HG03064 (cell line): Measurements from ENCODE around the gene THNSL1.

Experiments used
- ATAC-seq: cut with Tn5 transposase; IDR thresholded peaks from one replicate; pipeline ENCODE4 v1.9.1; 2021; ENCODE audit warnings: low read depth; ENCODE audit not compliant: unreplicated experiment

Gene THNSL1

DNA sequence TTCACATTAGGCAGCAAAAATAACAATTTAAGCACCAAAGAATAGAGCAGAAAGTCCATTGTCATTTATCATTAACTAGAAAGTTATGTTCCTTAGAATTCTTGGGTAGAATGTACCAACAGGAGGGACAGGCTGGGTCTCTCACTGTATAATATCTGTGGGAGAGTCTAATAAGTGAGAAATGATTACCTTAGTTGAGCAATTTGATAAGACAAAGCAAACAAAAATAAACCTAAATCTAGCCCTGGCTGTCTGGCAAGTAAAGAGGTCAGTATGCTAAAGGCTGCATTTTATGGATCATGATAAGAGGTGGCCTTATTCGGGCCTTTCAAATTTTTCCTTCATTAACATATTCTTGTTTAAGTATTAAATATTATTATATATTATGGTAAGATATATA, 35.6 kb downstream of the THNSL1 start:
- no peak for ATAC-seq

DNA sequence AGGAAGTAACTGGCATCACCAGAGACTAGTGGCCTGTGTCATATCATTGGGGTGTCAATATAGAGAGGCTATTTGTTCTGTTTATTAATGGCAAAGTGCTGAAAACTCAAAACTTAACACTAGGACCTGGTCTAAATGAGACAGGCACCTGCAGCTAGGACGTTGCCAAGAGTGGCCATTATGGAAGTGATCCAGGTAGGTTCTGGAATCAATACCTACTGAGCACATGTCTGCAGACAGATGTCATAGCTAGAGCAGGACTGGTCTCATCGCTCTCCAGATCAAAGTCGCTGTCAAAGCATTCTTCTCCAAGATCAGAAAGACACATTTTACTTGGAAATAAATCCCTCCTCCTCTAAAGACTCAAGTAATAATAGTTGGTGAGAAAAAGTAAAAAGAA, 40.3 kb downstream of the THNSL1 start:
- ATAC-seq: no peak

GRCh38 chr10:25057886-25058285, 41.5 kb downstream of the THNSL1 start:
- ATAC-seq: no peak

GRCh38 chr10:25059990-25060389, 43.6 kb downstream of the THNSL1 start:
- ATAC-seq: no peak

DNA sequence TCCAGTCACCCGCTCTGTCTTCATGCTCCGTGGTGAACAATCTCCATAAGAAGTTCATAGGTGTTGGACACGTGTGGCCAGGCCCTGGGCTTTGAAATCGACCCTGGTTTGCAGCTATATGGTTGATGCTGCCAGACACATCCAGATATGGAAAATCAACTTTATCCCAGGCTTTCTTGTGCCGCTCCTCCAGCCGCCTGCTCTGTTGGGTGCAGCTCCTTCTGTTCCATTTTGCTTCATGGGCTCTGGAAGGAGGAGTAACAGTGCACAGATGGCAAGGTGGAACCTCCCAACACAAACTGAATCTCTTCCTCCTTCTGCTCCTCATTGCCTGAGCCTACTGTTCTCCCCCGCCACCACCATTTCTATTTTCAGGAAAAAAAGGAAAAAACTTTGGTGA, 44.7 kb downstream of the THNSL1 start:
- no peak for ATAC-seq

DNA sequence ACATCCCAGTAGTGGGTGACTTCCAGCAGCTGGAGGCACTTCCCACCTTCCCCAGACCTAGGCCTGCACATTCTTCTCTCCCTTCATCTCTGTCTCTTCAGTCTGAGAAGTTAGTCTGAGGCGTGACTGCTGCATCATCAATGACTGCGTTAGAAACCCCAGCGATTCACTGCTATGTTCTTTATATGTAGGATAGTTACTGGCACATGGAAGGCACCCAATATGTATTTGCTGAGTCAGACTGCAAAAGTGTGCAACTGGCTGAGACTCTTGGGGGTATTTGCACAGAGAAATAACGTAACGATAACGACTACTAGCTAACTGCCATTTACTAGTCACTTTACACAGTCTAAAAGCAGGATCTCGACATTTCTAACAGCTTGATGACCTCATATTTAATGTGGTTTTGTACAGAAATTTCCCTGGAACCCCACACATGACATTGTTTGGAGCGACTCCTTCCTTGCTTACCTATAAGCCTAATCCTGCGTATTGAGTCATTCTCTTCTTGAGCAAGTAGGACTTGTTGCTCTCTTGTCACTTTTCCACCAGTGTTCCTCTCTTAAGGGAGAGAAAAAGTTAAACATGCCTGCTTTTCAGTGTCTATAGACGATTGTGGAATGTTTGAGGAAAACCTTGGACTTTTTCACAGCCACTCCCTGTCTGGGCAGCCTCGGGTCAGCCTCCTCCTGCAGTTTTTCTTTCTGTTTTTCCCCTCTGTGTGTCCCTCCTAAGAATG, 45.5 kb downstream of the THNSL1 start:
- no peak for ATAC-seq

GRCh38 chr10:25063157-25063556, 46.7 kb downstream of the THNSL1 start:
- ATAC-seq: no peak

GRCh38 chr10:25063644-25064043, 47.2 kb downstream of the THNSL1 start:
- ATAC-seq: no peak

DNA sequence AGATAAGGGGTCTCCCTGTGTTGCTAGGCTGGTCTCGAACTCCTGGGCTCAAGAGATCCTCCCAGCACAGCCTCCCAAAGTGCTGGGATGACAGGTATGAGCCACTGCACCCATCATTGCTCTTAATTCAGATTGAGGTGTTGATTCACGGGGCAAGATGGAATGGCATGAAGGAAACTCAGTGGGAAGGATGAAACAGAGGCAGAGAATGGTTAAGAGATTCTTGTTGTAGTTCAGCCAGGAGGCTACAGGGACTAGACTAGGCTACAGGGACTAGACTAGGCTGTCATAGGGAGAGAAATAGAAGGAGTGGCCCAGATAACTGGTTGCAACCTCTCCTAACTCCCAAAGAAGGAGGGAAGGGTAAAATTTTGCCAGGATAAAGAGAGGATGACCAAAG, 48.0 kb downstream of the THNSL1 start:
- ATAC-seq: no peak

- ATAC-seq: no peak
Measured at GRCh38 chr10:25065761-25066476, 49.5 kb downstream of the THNSL1 start.

DNA sequence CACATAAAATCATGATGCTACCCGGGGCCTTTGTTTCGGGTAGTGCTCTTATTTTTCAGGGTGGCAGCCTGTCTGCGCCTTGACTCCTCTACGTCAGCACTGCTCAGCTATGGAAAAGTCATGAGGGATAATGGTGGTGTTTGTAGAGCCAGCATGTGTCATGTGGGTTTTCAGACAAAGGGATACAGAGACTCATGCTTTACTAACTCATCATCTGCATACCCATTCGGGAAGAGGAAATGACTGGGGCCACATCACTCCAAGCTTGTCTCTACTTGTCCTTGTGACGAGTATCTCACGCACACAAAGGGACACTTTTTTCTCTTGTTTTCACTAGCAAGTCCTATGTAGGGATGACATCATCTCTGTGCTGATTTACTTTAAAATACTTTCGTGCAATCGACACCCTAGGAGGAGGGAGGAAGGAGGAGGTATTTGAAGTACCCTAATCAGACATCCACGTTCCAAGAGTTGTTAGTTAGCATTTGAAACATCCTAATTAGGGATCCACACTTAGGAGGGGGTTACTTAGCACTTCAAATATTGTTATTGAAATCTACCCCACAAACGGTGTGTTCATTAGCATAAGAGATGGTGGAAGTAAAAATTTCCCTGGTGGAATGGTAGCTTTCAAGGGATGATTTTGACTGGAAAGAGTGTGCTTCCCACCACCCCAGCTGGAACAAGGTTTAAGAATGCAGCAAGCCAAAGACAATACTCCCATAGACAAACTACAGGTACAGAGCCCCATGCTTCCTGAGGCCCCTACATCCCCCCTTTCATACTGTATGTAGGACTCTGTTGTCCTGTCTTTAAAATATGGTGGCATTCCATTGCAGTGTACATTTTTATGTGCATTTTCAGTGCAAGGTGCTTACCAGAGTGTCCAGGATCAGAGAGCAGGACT, 52.0 kb downstream of the THNSL1 start:
- no peak for ATAC-seq

GRCh38 chr10:25071227-25071626, 54.8 kb downstream of the THNSL1 start:
- ATAC-seq: no peak

DNA sequence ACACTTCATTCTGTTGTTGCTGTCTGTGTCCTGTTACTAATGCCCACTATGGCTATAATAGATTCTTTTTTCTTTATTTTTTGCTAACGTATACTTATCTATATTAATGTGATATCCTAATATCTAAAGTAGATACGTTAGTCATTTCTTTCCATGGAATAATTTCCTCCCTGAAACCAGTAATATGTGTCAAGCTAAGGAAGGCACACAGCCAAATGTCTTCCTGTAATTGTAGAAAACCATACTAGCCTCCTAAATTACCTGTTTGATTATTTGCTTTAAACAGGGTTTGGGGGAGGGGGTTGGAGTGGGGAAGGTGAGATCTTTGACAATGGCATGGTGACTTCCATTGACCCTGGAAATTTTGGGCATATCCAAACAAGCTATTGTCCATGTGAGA, 56.4 kb downstream of the THNSL1 start:
- no peak for ATAC-seq

DNA sequence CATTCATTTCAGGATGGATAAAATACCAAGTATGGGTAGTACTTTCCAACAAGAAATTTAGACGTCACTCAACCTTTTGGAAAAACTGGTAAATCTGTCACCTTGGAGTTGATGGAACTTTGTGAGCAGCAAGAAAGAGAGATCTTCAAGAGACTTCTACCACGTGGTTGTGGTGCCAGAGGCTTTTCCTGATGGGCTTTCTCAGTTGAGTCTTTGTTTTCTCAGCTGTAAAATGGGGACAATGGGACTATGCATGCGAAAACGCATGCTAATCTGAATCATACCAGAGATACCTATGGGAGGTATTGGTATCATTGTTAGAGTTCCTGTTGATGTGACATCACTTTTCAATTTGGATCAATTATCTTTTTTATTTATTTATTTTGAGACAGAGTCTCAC, 59.4 kb downstream of the THNSL1 start:
- ATAC-seq: no peak
